Measurements from ENCODE around the gene BST1. TPM values are rescaled to one million over a fixed set of nuclear protein-coding genes. Genes with fewer than 3 reads are reported as not detected.

BST1 gene
- total and polyA plus RNA-seq, 2 donors (not counting 3 experiments of a cell fraction or from before 2014, with no cell fraction given), result 10.7 to 14.0 TPM

- TF ChIP-seq MYC (IDR thresholded peaks at IDR 0.05; ENCODE audit: low read depth, low read length) (no peak), CTCF (IDR thresholded peaks at IDR 0.05; ENCODE audit: extremely low read depth in 1 of 2, insufficient read depth in 1 of 2, low read depth in 1 of 2, low read length in 2 of 2) (no peak)
- Histone ChIP-seq H3K9me3 (replicated peaks; ENCODE audit: control insufficient read depth, insufficient read depth, low read length) (no peaks in the 10 kb centered on the region), H4K20me1 (replicated peaks; ENCODE audit: control insufficient read depth, extremely low read depth, insufficient read depth, low read length) (peaks cover 3% of the 10 kb centered on the region), H3K4me1 (ENCODE audit: control insufficient read depth, extremely low read depth, insufficient read depth, low read length) (peaks cover 36% of the 10 kb centered on the region), H3K9me1 (replicated peaks; ENCODE audit: control insufficient read depth, extremely low read depth, insufficient read depth, low read length) (no peaks in the 10 kb centered on the region), H3K9ac (replicated peaks; ENCODE audit: extremely low read depth, insufficient read depth, low read length) (peak overlapping the region; percentile 97), H3K4me2 (ENCODE audit: insufficient read depth, low read length) (peak overlapping the region; percentile 94), H3K36me3 (ENCODE audit: control insufficient read depth in 2 of 2, extremely low read depth in 1 of 2, insufficient read depth in 2 of 2, low read length in 2 of 2) (no peaks in the 10 kb centered on the region), H3K4me3 (replicated peaks in 1 of 3; ENCODE audit: insufficient read depth in 1 of 3, low read depth in 1 of 3, low read length in 3 of 3) (peak overlapping the region; percentile 78 to 97 (median 91)), H2AFZ (ENCODE audit: low read depth, low read length) (no peak overlapping the region), H3K79me2 (ENCODE audit: control insufficient read depth, insufficient read depth, low read length) (peaks cover 65% of the 10 kb centered on the region), H3K27ac (ENCODE audit: insufficient read depth, low read depth, low read length) (peak overlapping the region; percentile 98), H3K27me3 (ENCODE audit: control insufficient read depth in 2 of 2, insufficient read depth in 2 of 2, low read length in 2 of 2) (no peaks in the 10 kb centered on the region)
- DNase-seq (ENCODE audit: low read depth, low spot score) (no peak), FAIRE-seq (peak; percentile 12)
- ChIA-PET POLR2A (interaction anchor here (1.4 kb wide), 1 partner anchor 28 kb away, joined by 3 read pairs; the partner anchor contains the start of gene FAM200B), CTCF (interaction anchor here (1.0 to 3.4 kb wide), 10 partner anchors 12 to 174 kb away, joined by 3 to 13 read pairs (median 4); no protein-coding TSS in a partner anchor)
- dilution Hi-C loops (cut with MboI; ENCODE audit: extremely low pct_ligation_motif_present, low sequenced_read_pairs) (no loop called here), intact Hi-C loops (cut with micrococcal nuclease) (loop anchor here (1.0 to 10.0 kb wide), 3 partner anchors 37 to 571 kb away; partner anchors contain the start of gene TAPT1)
- BruUV-seq (replicated peaks), result no TSS peak
Observed at GRCh38 chr4:15653420-15653819, 49.4 kb upstream of the BST1 start.

GRCh38 chr4:15653864-15654592 is 48.8 kb upstream of the BST1 start:
- DNase-seq (ENCODE audit: low read depth, low spot score) (peak; percentile 72), FAIRE-seq (peak; percentile 47)
- Histone ChIP-seq H2AFZ (ENCODE audit: low read depth, low read length) (peak overlapping the region; percentile 93), H3K79me2 (ENCODE audit: control insufficient read depth, insufficient read depth, low read length) (peaks cover 59% of the 10 kb centered on the region), H3K9me3 (replicated peaks; ENCODE audit: control insufficient read depth, insufficient read depth, low read length) (no peaks in the 10 kb centered on the region), H3K9ac (replicated peaks; ENCODE audit: extremely low read depth, insufficient read depth, low read length) (peak overlapping the region; percentile 97), H3K36me3 (ENCODE audit: control insufficient read depth in 2 of 2, extremely low read depth in 1 of 2, insufficient read depth in 2 of 2, low read length in 2 of 2) (no peaks in the 10 kb centered on the region), H3K27me3 (ENCODE audit: control insufficient read depth in 2 of 2, insufficient read depth in 2 of 2, low read length in 2 of 2) (no peaks in the 10 kb centered on the region), H3K27ac (ENCODE audit: insufficient read depth, low read depth, low read length) (peak overlapping the region; percentile 98), H4K20me1 (replicated peaks; ENCODE audit: control insufficient read depth, extremely low read depth, insufficient read depth, low read length) (peaks cover 3% of the 10 kb centered on the region), H3K4me1 (ENCODE audit: control insufficient read depth, extremely low read depth, insufficient read depth, low read length) (peaks cover 36% of the 10 kb centered on the region), H3K4me3 (replicated peaks in 1 of 3; ENCODE audit: insufficient read depth in 1 of 3, low read depth in 1 of 3, low read length in 3 of 3) (peak overlapping the region; percentile 78 to 97 (median 91)), H3K4me2 (ENCODE audit: insufficient read depth, low read length) (peak overlapping the region; percentile 94), H3K9me1 (replicated peaks; ENCODE audit: control insufficient read depth, extremely low read depth, insufficient read depth, low read length) (no peaks in the 10 kb centered on the region)
- intact Hi-C loops (cut with micrococcal nuclease), result loop anchor here (1.0 to 10.0 kb wide), 4 partner anchors 36 to 651 kb away; partner anchors contain the start of genes CPEB2 and TAPT1
- BruUV-seq (replicated peaks), result TSS peak; percentile 44
- ChIA-PET CTCF (interaction anchor here (1.0 to 3.4 kb wide), 12 partner anchors 12 to 174 kb away, joined by 3 to 13 read pairs (median 3); no protein-coding TSS in a partner anchor), POLR2A (interaction anchor here (1.4 kb wide), 1 partner anchor 27 kb away, joined by 3 read pairs; the partner anchor contains the start of gene FAM200B)
- no peak for TF ChIP-seq POLR2A (IDR thresholded peaks at IDR 0.05; ENCODE audit: low read depth, low read length)
- TF ChIP-seq CTCF (IDR thresholded peaks at IDR 0.05; ENCODE audit: extremely low read depth in 1 of 2, insufficient read depth in 1 of 2, low read depth in 1 of 2, low read length in 2 of 2), result no peak
- no peak for TF ChIP-seq EZH2 (IDR thresholded peaks at IDR 0.05; ENCODE audit: borderline replicate concordance, low read depth, low read length, severe bottlenecking)
- TF ChIP-seq FOS (IDR thresholded peaks at IDR 0.05; ENCODE audit: borderline replicate concordance, insufficient read depth, low read length), result no peak
- TF ChIP-seq GATA2 (IDR thresholded peaks at IDR 0.05; ENCODE audit: insufficient read depth, insufficient read length, low read depth, low read length), result no peak
- TF ChIP-seq JUN (IDR thresholded peaks at IDR 0.05; ENCODE audit: borderline replicate concordance, insufficient read depth, insufficient read length, low read depth), result no peak
- no peak for TF ChIP-seq MYC (IDR thresholded peaks at IDR 0.05; ENCODE audit: low read depth, low read length)
- no peak for TF ChIP-seq POLR2AphosphoS5 (IDR thresholded peaks at IDR 0.05; ENCODE audit: insufficient read depth, low read depth, low read length)
- TF ChIP-seq MAX (IDR thresholded peaks at IDR 0.05; ENCODE audit: insufficient read depth, insufficient read length), result no peak
- dilution Hi-C loops (cut with MboI; ENCODE audit: extremely low pct_ligation_motif_present, low sequenced_read_pairs), result no loop called here
